IMR-90 (cell line): ENCODE data around the gene PDE11A.

Experiments used
- CEBPB ChIP-seq: IDR thresholded peaks from 2 replicates; pipeline ENCODE4 v1.6.1; 2012; ENCODE audit warnings: low read depth, low read length, improper control_type of control experiment
- MAFK ChIP-seq: IDR thresholded peaks from 2 replicates; pipeline ENCODE4 v1.6.1; 2012; ENCODE audit warnings: low read depth, low read length, improper control_type of control experiment
- MAZ ChIP-seq: IDR thresholded peaks from 2 replicates; pipeline ENCODE4 v1.6.1; 2012; ENCODE audit warnings: low read depth, mild to moderate bottlenecking, low read length, improper control_type of control experiment, moderate library complexity, borderline replicate concordance
- MXI1 ChIP-seq: IDR thresholded peaks from 2 replicates; pipeline ENCODE4 v1.6.1; 2012; ENCODE audit warnings: low read depth, mild to moderate bottlenecking, low read length, moderate library complexity, borderline replicate concordance
- POLR2A ChIP-seq: IDR thresholded peaks from 2 replicates; pipeline ENCODE4 v1.6.1; 2012; ENCODE audit warnings: mild to moderate bottlenecking, low read depth, low read length
- RAD21 ChIP-seq: IDR thresholded peaks from 2 replicates; pipeline ENCODE4 v1.6.1; 2012; ENCODE audit warnings: low read length, improper control_type of control experiment
- SMC3 ChIP-seq: fragments of 150-350 bp; IDR thresholded peaks from 2 replicates; pipeline ENCODE4 v1.6.1; 2016; ENCODE audit warnings: low read depth, mild to moderate bottlenecking, antibody characterized with exemption, low read length, moderate library complexity
- TF ChIP-seq, protein P1 (sequence below): conservative IDR thresholded peaks from 2 replicates; pipeline ENCODE4 v1.5.1; 2012; ENCODE audit warnings: mild to moderate bottlenecking, low read depth, low read length, improper control_type of control experiment
- TF ChIP-seq, protein P2 (sequence below): fragments of 150-350 bp; IDR thresholded peaks from 2 replicates; pipeline ENCODE4 v1.6.1; 2017; ENCODE audit warnings: mild to moderate bottlenecking, antibody characterized with exemption, low read length, low read depth

DNA sequence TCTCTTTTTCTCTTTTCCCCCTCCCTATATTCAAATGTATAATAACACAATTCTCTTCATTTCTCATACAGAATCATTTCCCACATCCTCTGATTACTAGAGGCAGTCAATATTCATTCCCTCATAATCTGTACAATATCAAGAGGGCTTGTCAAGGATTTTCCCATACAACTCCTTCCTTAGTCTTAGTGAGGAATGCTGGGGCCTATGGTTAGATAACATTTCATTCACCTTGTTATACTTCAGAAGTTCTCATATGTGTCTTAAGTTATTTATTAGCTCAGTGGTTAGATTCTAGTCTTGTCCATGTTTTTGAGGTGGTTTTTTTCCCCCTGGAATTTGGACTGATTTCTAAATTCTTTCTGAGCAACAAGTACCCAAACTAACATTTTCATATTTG, 289.5 kb downstream of the PDE11A start:
- TF ChIP-seq, protein P1, sequence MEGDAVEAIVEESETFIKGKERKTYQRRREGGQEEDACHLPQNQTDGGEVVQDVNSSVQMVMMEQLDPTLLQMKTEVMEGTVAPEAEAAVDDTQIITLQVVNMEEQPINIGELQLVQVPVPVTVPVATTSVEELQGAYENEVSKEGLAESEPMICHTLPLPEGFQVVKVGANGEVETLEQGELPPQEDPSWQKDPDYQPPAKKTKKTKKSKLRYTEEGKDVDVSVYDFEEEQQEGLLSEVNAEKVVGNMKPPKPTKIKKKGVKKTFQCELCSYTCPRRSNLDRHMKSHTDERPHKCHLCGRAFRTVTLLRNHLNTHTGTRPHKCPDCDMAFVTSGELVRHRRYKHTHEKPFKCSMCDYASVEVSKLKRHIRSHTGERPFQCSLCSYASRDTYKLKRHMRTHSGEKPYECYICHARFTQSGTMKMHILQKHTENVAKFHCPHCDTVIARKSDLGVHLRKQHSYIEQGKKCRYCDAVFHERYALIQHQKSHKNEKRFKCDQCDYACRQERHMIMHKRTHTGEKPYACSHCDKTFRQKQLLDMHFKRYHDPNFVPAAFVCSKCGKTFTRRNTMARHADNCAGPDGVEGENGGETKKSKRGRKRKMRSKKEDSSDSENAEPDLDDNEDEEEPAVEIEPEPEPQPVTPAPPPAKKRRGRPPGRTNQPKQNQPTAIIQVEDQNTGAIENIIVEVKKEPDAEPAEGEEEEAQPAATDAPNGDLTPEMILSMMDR = no peak
- TF ChIP-seq SMC3 = no peak
- TF ChIP-seq RAD21 = no peak
- TF ChIP-seq POLR2A = no peak
- TF ChIP-seq, protein P2, sequence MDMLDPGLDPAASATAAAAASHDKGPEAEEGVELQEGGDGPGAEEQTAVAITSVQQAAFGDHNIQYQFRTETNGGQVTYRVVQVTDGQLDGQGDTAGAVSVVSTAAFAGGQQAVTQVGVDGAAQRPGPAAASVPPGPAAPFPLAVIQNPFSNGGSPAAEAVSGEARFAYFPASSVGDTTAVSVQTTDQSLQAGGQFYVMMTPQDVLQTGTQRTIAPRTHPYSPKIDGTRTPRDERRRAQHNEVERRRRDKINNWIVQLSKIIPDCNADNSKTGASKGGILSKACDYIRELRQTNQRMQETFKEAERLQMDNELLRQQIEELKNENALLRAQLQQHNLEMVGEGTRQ = no peak
- TF ChIP-seq MAZ = no peak
- TF ChIP-seq CEBPB = no peak
- no peak for TF ChIP-seq MAFK
- TF ChIP-seq MXI1 = no peak
